ENCODE data around the gene HIVEP3.

The HIVEP3 gene

GRCh38 chr1:41485605-41486004 lies 433.1 kb downstream of the HIVEP3 start:
- Mint-ChIP-seq H3K4me3 (no peak overlapping the region), H3K36me3 (ENCODE audit: low read depth) (no peaks in the 10 kb centered on the region), H3K27ac (peak overlapping the region; percentile 89 to 96 (median 92)), H3K27me3 (ENCODE audit: low read depth) (peaks cover 13% of the 10 kb centered on the region), H3K9me3 (no peaks in the 10 kb centered on the region), H3K4me1 (peaks cover 69% of the 10 kb centered on the region)
- TF ChIP-seq CTCF (IDR thresholded peaks at IDR 0.05; ENCODE audit: unreplicated experiment in 3 of 3), result no peak

GRCh38 chr1:41484402-41485241 lies 434.1 kb downstream of the HIVEP3 start, which contains the start of gene EDN2:
EDN2 (minus strand) TSS chr1:41484683; CDS start chr1:41484601, 82 bp downstream.
- peaks cover 14% of the 10 kb centered on the region for H3K27me3 Mint-ChIP-seq (ENCODE audit: low read depth)
- peak within 1 kb of the TSS in 2 of 3 experiments; percentile 31 to 60 for H3K27ac Mint-ChIP-seq
- H3K4me3 Mint-ChIP-seq, result no peak within 1 kb of the TSS
- peak in 2 of 3 experiments; percentile 29 to 36 for TF ChIP-seq CTCF (IDR thresholded peaks at IDR 0.05; ENCODE audit: unreplicated experiment in 3 of 3)
- peaks cover 71% of the 10 kb centered on the region for H3K4me1 Mint-ChIP-seq
- no peaks in the 10 kb centered on the region for H3K9me3 Mint-ChIP-seq
- no peaks in the 10 kb centered on the region for H3K36me3 Mint-ChIP-seq (ENCODE audit: low read depth)

GRCh38 chr1:41483960-41484401 lies 434.7 kb downstream of the HIVEP3 start:
- H3K36me3 Mint-ChIP-seq (ENCODE audit: low read depth), result no peaks in the 10 kb centered on the region
- peaks cover 71% of the 10 kb centered on the region for H3K4me1 Mint-ChIP-seq
- no peak overlapping the region for H3K4me3 Mint-ChIP-seq
- peaks cover 12% of the 10 kb centered on the region for H3K27me3 Mint-ChIP-seq (ENCODE audit: low read depth)
- TF ChIP-seq CTCF (IDR thresholded peaks at IDR 0.05; ENCODE audit: unreplicated experiment in 3 of 3), result no peak
- no peaks in the 10 kb centered on the region for H3K9me3 Mint-ChIP-seq
- H3K27ac Mint-ChIP-seq, result peak overlapping the region in 2 of 3 experiments; percentile 7 to 60

GRCh38 chr1:41483001-41483850 lies 435.5 kb downstream of the HIVEP3 start:
- Mint-ChIP-seq H3K9me3 (no peaks in the 10 kb centered on the region), H3K4me3 (no peak overlapping the region), H3K4me1 (peaks cover 71% of the 10 kb centered on the region), H3K36me3 (ENCODE audit: low read depth) (no peaks in the 10 kb centered on the region), H3K27ac (peak overlapping the region in 2 of 3 experiments; percentile 60 to 87), H3K27me3 (ENCODE audit: low read depth) (peaks cover 12% of the 10 kb centered on the region)
- TF ChIP-seq CTCF (IDR thresholded peaks at IDR 0.05; ENCODE audit: unreplicated experiment in 3 of 3), result no peak

- Mint-ChIP-seq H3K4me1 (peaks cover 70% of the 10 kb centered on the region), H3K9me3 (no peaks in the 10 kb centered on the region), H3K36me3 (ENCODE audit: low read depth) (no peaks in the 10 kb centered on the region), H3K27me3 (ENCODE audit: low read depth) (peaks cover 17% of the 10 kb centered on the region), H3K27ac (peak overlapping the region in 2 of 3 experiments; percentile 60 to 87), H3K4me3 (no peak overlapping the region)
- TF ChIP-seq CTCF (IDR thresholded peaks at IDR 0.05; ENCODE audit: unreplicated experiment in 3 of 3), result no peak
Measured at GRCh38 chr1:41482001-41482765, 436.5 kb downstream of the HIVEP3 start.

All from nephron (organoid).